Uterus (tissue), 2 donors: Measurements from ENCODE around the gene CEP164.

Experiments
- POLR2A ChIP-seq, 2 donors: fragments of 450-650 bp; IDR thresholded peaks; one replicate each; pipeline ENCODE4 v1.6.1; 2016; ENCODE audit warnings: antibody characterized with exemption in 2 of 2, mild to moderate bottlenecking in 1 of 2, moderate library complexity in 1 of 2
- TF ChIP-seq, protein P1 (sequence below), 4 experiments: fragments of 200-600 bp in 2 of 4; fragments of 450-650 bp in 2 of 4; sonication (generic) in 2 of 4; IDR thresholded peaks; one replicate each; pipeline ENCODE4 v1.5.1; 2016 to 2019; ENCODE audit warnings: antibody characterized with exemption in 4 of 4, mild to moderate bottlenecking in 2 of 4, moderate library complexity in 1 of 4

DNA sequence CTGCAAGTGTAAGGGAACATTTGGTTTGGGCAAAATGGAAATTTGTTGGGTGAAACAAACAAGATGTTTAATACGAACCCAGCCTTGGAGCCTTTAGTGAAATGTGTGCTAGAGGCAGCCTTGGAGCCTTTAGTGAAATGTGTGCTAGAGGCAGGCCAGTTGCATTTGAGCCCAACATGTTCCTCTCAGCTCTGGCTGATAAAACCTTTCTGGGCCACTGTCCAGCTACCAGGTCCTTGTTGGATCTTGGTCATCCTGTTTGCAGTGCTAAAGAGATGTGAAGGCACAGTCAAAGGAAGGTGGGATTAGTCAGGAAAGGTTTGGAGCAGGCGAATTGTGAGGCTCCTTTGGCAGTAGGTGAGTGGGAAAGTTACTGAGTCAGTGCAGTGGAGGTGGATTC lies 48.9 kb downstream of the CEP164 start:
- TF ChIP-seq, protein P1, sequence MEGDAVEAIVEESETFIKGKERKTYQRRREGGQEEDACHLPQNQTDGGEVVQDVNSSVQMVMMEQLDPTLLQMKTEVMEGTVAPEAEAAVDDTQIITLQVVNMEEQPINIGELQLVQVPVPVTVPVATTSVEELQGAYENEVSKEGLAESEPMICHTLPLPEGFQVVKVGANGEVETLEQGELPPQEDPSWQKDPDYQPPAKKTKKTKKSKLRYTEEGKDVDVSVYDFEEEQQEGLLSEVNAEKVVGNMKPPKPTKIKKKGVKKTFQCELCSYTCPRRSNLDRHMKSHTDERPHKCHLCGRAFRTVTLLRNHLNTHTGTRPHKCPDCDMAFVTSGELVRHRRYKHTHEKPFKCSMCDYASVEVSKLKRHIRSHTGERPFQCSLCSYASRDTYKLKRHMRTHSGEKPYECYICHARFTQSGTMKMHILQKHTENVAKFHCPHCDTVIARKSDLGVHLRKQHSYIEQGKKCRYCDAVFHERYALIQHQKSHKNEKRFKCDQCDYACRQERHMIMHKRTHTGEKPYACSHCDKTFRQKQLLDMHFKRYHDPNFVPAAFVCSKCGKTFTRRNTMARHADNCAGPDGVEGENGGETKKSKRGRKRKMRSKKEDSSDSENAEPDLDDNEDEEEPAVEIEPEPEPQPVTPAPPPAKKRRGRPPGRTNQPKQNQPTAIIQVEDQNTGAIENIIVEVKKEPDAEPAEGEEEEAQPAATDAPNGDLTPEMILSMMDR (IDR thresholded peaks at IDR 0.05), result no peak
- no peak for TF ChIP-seq POLR2A (IDR thresholded peaks at IDR 0.05)
